ENCODE data around the gene RIPOR3.

Gene RIPOR3

DNA sequence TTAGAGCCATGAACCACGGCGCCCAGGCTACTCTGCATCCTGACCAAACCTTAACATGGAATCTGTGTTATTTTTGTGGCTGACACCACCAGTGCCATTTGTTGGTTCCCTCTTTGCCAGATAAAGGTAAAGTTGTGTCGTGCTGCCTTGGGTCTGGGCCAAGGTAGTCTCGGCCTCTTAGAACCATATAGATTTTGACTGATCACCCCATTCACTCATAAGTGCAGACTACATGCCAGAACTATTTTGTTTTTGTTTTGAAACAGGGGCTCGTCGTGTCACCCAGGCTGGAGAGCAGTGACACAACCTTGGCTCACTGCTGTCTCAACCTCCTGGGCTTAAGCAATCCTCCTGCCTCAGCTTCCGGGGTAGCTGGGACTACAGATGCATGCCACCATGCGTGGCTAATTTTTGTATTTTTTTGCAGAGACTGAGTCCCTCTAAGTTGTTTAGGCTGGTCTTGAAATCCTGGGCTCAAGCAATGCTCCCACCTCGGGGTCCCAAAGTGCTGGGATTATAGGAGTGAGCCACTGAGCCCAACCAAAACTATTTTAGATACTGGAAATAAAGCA lies 19.2 kb upstream of the RIPOR3 start:
- ATAC-seq (ENCODE audit: low read depth): peak; percentile 63
- Histone ChIP-seq H3K27ac (ENCODE audit: poor library complexity, severe bottlenecking) (no peak overlapping the region), H3K4me3 (ENCODE audit: severe bottlenecking) (no peak overlapping the region), H3K4me1 (ENCODE audit: insufficient read depth, poor library complexity, severe bottlenecking) (peaks cover 14% of the 10 kb centered on the region), H3K27me3 (ENCODE audit: insufficient read depth, poor library complexity, severe bottlenecking) (no peaks in the 10 kb centered on the region), H3K9me3 (ENCODE audit: severe bottlenecking) (no peaks in the 10 kb centered on the region), H3K36me3 (ENCODE audit: low read depth) (no peaks in the 10 kb centered on the region)
- TF ChIP-seq, protein P1, sequence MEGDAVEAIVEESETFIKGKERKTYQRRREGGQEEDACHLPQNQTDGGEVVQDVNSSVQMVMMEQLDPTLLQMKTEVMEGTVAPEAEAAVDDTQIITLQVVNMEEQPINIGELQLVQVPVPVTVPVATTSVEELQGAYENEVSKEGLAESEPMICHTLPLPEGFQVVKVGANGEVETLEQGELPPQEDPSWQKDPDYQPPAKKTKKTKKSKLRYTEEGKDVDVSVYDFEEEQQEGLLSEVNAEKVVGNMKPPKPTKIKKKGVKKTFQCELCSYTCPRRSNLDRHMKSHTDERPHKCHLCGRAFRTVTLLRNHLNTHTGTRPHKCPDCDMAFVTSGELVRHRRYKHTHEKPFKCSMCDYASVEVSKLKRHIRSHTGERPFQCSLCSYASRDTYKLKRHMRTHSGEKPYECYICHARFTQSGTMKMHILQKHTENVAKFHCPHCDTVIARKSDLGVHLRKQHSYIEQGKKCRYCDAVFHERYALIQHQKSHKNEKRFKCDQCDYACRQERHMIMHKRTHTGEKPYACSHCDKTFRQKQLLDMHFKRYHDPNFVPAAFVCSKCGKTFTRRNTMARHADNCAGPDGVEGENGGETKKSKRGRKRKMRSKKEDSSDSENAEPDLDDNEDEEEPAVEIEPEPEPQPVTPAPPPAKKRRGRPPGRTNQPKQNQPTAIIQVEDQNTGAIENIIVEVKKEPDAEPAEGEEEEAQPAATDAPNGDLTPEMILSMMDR (IDR thresholded peaks at IDR 0.05; ENCODE audit: poor library complexity, severe bottlenecking): no peak
- DNase-seq (ENCODE audit: low spot score): no peak

- Histone ChIP-seq H3K27ac (ENCODE audit: poor library complexity, severe bottlenecking) (no peak overlapping the region), H3K4me3 (ENCODE audit: severe bottlenecking) (no peak overlapping the region), H3K9me3 (ENCODE audit: severe bottlenecking) (no peaks in the 10 kb centered on the region), H3K4me1 (ENCODE audit: insufficient read depth, poor library complexity, severe bottlenecking) (peaks cover 13% of the 10 kb centered on the region), H3K27me3 (ENCODE audit: insufficient read depth, poor library complexity, severe bottlenecking) (no peaks in the 10 kb centered on the region), H3K36me3 (ENCODE audit: low read depth) (no peaks in the 10 kb centered on the region)
- DNase-seq (ENCODE audit: low spot score) (no peak), ATAC-seq (ENCODE audit: low read depth) (no peak)
- TF ChIP-seq, protein P1 (IDR thresholded peaks at IDR 0.05; ENCODE audit: poor library complexity, severe bottlenecking): no peak
Measured at GRCh38 chr20:50709636-50709973, 18.3 kb upstream of the RIPOR3 start.

DNA sequence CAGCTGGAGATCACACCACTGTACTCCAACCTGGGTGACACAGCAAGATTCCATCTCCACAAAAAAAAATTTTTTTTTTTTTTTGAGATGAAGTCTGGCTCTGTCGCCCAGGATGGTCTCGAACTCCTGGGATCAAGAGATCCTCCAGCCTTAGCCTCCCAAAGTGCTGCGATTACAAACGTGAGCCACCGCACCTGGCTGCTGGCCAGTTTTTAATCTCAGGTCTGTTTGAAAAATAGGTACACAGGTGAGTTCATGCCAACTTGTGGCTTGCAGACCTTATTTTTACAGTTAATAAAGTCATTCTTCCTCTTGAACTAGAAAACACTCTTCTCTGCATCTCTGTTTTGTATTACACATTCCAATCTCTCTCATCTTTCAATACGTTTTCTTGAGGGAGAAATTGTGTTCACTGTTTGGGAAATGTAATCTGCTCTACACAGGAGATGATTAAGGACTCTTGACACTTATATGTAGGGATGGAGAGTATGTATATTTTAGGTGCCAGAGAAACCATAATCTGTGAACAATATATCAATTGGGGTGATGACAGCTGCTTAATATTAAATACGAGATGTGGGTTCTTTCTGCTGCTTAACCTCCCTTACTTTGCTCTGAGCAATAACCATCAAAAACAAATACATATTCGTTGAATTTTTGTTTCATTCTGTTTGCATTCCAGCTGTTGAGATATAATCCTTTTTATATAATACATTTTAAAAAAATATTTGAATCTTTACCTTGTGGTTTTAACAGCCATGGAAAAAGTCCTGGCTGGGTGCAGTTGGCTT lies 17.7 kb upstream of the RIPOR3 start:
- Histone ChIP-seq H3K27me3 (ENCODE audit: insufficient read depth, poor library complexity, severe bottlenecking) (no peaks in the 10 kb centered on the region), H3K36me3 (ENCODE audit: low read depth) (no peaks in the 10 kb centered on the region), H3K9me3 (ENCODE audit: severe bottlenecking) (no peaks in the 10 kb centered on the region), H3K4me1 (ENCODE audit: insufficient read depth, poor library complexity, severe bottlenecking) (peaks cover 13% of the 10 kb centered on the region), H3K4me3 (ENCODE audit: severe bottlenecking) (no peak overlapping the region), H3K27ac (ENCODE audit: poor library complexity, severe bottlenecking) (no peak overlapping the region)
- DNase-seq (ENCODE audit: low spot score): no peak
- ATAC-seq (ENCODE audit: low read depth): no peak
- TF ChIP-seq, protein P1 (IDR thresholded peaks at IDR 0.05; ENCODE audit: poor library complexity, severe bottlenecking): no peak

DNA sequence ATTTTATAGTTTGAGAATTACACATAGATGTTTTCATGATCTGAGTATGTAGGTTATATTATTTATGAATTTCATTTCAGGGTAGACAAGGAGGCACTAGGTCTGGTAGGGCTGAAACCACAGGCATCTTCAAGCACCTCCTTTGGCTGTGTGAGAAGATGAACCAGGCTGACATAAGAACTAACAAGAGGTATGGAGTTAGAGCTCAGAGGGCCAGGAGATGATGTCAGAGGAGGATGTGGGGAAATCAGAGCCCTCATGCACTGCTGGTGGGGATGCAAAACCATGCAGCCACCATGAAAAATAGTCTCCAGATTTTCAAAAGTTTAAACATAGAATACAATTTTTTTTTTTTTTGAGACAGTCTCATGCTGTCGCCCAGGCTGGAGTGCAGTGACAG lies 13.6 kb upstream of the RIPOR3 start:
- no peak for DNase-seq (ENCODE audit: low spot score)
- no peaks in the 10 kb centered on the region for H3K4me1 ChIP-seq (ENCODE audit: insufficient read depth, poor library complexity, severe bottlenecking)
- H3K27ac ChIP-seq (ENCODE audit: poor library complexity, severe bottlenecking): no peak overlapping the region

More for the DNA sequence above, 13.6 kb upstream of the RIPOR3 start:
- H3K27me3 ChIP-seq (ENCODE audit: insufficient read depth, poor library complexity, severe bottlenecking): no peaks in the 10 kb centered on the region
- TF ChIP-seq, protein P1 (IDR thresholded peaks at IDR 0.05; ENCODE audit: poor library complexity, severe bottlenecking): no peak
- H3K9me3 ChIP-seq (ENCODE audit: severe bottlenecking): no peaks in the 10 kb centered on the region
- peak; percentile 46; the same call in 2 of the 3 replicates for ATAC-seq (ENCODE audit: low read depth)
- H3K36me3 ChIP-seq (ENCODE audit: low read depth): no peaks in the 10 kb centered on the region
- H3K4me3 ChIP-seq (ENCODE audit: severe bottlenecking): no peak overlapping the region
